Ishikawa (cell line): ENCODE measurements around the gene LIPH.

Experiments
- EP300 ChIP-seq: IDR thresholded peaks from 2 replicates; pipeline ENCODE4 v1.6.1; 2012; ENCODE audit warnings: borderline replicate concordance
- REST ChIP-seq: IDR thresholded peaks from 2 replicates; pipeline ENCODE4 v1.6.1; 2012; ENCODE audit warnings: low read depth, mild to moderate bottlenecking
- TEAD4 ChIP-seq: IDR thresholded peaks from 2 replicates; pipeline ENCODE4 v1.6.1; 2012

- TF ChIP-seq EP300 (no peak), REST (no peak), TEAD4 (no peak)
These were observed 62.1 kb downstream of the LIPH start for GRCh38 chr3:185490241-185490640.
